Measurements from ENCODE around the gene TRPV3. TPM values are rescaled to one million over a fixed set of nuclear protein-coding genes. Genes with fewer than 3 reads are reported as not detected.
"Not testable (repeated sequence)": the region's sequence is repeated elsewhere in the genome, so short reads cannot be mapped to it uniquely, and the experiment has no call there.

The TRPV3 gene
- total and polyA plus RNA-seq, 2 experiments from 2014 or later, result 1.2 to 2.0 TPM

DNA sequence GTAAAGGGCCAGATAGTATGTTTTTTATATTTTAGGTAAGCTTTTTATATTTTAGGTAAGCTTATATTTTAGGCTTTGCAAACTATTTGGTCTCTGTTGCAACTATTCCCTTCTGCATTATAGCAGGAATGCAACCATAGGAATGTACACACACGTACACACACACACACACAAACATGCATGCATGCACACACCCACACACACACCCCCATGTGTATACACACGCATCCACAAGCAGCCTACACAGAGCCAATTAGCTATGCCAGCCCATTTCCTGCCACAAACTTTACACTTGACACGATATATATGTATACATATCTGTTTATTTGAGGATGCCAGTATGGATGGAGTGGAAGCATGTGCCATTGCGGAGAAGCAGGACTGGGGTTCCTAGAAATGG is 7.5 kb upstream of the TRPV3 start:
- no peaks in the 10 kb centered on the region for H3K27me3 ChIP-seq
- no peak overlapping the region for H3K27ac ChIP-seq
- no peaks in the 10 kb centered on the region for H3K36me3 ChIP-seq
- no peak for TF ChIP-seq CTCF (IDR thresholded peaks at IDR 0.05; ENCODE audit: low read depth, low read length)
- no peaks in the 10 kb centered on the region for H3K9me3 ChIP-seq (ENCODE audit: low read depth)
- H3K4me1 ChIP-seq (ENCODE audit: low read depth), result peaks cover 6% of the 10 kb centered on the region
- no peak for DNase-seq (ENCODE audit: low read depth in 1 of 2, low spot score in 1 of 2)
- H3K4me3 ChIP-seq, result no peak overlapping the region

DNA sequence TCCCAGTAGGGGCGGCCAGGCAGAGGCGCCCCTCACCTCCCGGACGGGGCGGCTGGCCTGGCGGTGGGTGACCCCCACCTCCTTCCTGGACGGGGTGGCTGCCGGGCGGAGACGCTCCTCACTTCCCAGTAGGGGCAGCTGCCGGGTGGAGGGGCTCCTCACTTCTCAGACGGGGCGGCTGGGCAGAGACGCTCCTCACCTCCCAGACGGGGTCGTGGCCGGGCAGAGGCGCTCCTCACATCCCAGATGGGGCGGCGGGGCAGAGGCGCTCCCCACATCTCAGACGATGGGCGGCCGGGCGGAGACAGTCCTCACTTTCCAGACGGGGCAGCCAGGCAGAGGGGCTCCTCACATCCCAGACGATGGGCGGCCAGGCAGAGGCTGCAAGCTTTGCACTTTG is 6.6 kb upstream of the TRPV3 start:
- H3K36me3 ChIP-seq; DNase-seq (ENCODE audit: low read depth in 1 of 2, low spot score in 1 of 2); H3K9me3 ChIP-seq (ENCODE audit: low read depth); H3K4me3 ChIP-seq; H3K27ac ChIP-seq; H3K4me1 ChIP-seq (ENCODE audit: low read depth); H3K27me3 ChIP-seq: not testable (repeated sequence)

DNA sequence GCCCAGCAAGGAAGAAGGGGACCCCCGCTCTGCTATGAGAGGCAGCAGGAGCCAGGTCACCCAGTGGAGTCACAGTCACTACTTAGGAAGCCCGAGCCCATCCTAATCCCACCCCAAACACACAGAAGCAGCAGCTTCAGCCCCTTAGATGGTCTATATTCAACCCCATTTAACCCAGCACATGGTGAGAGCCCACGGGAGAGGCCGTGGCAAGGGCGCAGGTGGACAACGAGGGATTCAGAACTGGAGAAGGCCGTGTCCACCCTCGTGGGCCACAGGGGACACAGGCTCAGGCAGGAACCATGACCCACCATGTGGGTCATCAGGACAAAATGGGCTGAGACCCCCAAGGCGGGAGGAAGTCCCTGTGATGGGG is 1.6 kb upstream of the TRPV3 start:
- Histone ChIP-seq H3K4me3 (no peak overlapping the region), H3K4me1 (ENCODE audit: low read depth) (peaks cover 6% of the 10 kb centered on the region), H3K9me3 (ENCODE audit: low read depth) (no peaks in the 10 kb centered on the region), H3K27me3 (no peaks in the 10 kb centered on the region), H3K36me3 (no peaks in the 10 kb centered on the region), H3K27ac (no peak overlapping the region)
- DNase-seq (ENCODE audit: low read depth in 1 of 2, low spot score in 1 of 2), result no peak
- no peak for TF ChIP-seq CTCF (IDR thresholded peaks at IDR 0.05; ENCODE audit: low read depth, low read length)

- peak in 1 of 2 donors; percentile 43 for DNase-seq (ENCODE audit: low read depth in 1 of 2, low spot score in 1 of 2)
- no peak overlapping the region for H3K27ac ChIP-seq
- no peak overlapping the region for H3K4me3 ChIP-seq
- H3K4me1 ChIP-seq (ENCODE audit: low read depth), result peaks cover 6% of the 10 kb centered on the region
- H3K36me3 ChIP-seq, result no peaks in the 10 kb centered on the region
- TF ChIP-seq CTCF (IDR thresholded peaks at IDR 0.05; ENCODE audit: low read depth, low read length), result no peak
- no peaks in the 10 kb centered on the region for H3K9me3 ChIP-seq (ENCODE audit: low read depth)
- no peaks in the 10 kb centered on the region for H3K27me3 ChIP-seq
Measured at GRCh38 chr17:3558603-3559269, 1.1 kb upstream of the TRPV3 start.

DNA sequence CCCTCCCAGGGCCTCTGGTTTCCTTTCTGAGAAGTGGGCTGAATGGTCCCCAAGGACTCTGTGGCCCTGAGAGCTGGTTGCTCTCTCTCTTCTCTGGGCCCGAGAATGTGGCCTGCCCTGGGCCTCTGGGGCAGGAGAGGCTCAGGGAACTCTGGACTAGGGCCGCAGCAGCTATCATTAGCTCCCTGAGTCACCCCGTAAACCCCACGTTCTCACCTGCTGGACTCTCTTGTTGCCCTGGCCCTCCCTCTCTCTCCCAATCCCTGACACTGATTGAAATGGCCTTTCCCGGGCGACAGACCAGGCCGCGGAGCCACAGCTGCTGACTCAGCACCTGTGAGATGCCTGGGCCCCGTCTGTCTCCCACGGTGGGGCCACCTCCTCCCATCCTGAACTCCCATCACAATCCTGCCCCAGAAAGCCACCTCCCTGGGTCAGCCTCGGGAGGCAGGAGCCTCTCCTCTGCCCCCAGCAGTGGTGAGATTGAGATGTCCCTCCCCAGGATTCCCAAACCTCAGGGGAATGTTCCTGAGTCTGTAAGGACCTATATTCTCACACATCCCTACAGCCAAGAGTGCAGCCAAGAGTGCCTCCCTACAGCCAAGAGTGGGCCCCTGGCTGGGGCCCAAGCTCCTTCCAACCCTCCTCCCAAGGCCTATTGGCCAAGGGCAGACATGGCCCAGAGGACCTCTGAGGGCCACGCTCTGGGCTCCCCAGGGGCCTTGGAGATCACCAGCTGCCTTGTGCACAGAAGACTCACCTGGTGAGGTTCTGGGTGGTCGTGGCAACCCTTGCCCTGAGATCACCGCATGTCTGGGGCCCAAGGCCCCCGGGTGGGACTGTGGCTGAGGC is 470 bp downstream of the TRPV3 start:
- no peak for TF ChIP-seq CTCF (IDR thresholded peaks at IDR 0.05; ENCODE audit: low read depth, low read length)
- H3K9me3 ChIP-seq (ENCODE audit: low read depth), result no peaks in the 10 kb centered on the region
- H3K36me3 ChIP-seq, result no peaks in the 10 kb centered on the region
- DNase-seq (ENCODE audit: low read depth in 1 of 2, low spot score in 1 of 2), result no peak
- H3K27me3 ChIP-seq, result no peaks in the 10 kb centered on the region
- H3K4me1 ChIP-seq (ENCODE audit: low read depth), result no peaks in the 10 kb centered on the region
- no peak overlapping the region for H3K27ac ChIP-seq
- no peak overlapping the region for H3K4me3 ChIP-seq
